ENCODE results near the gene COMT.

The COMT gene

DNA sequence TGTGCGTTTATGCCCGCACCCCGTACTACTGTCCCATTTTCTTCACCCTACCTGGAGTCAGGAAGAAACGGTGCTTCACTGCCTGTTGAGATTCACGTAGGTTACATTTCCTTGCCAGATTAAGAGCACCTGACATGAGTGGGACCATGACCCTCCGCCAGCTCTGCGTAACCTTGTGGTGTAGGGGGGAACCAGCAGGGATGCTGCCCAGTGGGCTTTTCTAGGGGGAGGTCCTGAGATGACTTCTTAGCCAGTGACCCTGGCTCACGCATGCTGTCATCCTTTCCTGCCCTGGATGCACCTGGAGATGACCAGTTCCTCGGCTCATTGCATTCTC lies 76.0 kb downstream of the COMT start:
- Histone ChIP-seq H3K4me2 (peak overlapping the region; percentile 88; the same call in 1 of the 2 replicates), H3K27ac (no peak overlapping the region), H2AFZ (ENCODE audit: low read depth) (no peak overlapping the region), H3K27me3 (ENCODE audit: insufficient read depth, low read depth) (peaks cover 29% of the 10 kb centered on the region), H3K9ac (no peak overlapping the region), H3K4me3 (IDR thresholded peaks at IDR 0.05; ENCODE audit: insufficient read depth, low read depth, low read length) (no peak overlapping the region), H3K4me1 (ENCODE audit: low read depth, poor library complexity, severe bottlenecking) (peaks cover 15% of the 10 kb centered on the region), H4K20me1 (ENCODE audit: insufficient read depth) (no peaks in the 10 kb centered on the region), H3K79me2 (ENCODE audit: insufficient read depth, low read depth) (peaks cover 11% of the 10 kb centered on the region; the same call in 1 of the 2 replicates), H3K36me3 (ENCODE audit: insufficient read depth) (no peaks in the 10 kb centered on the region)
- TF ChIP-seq, protein P1, sequence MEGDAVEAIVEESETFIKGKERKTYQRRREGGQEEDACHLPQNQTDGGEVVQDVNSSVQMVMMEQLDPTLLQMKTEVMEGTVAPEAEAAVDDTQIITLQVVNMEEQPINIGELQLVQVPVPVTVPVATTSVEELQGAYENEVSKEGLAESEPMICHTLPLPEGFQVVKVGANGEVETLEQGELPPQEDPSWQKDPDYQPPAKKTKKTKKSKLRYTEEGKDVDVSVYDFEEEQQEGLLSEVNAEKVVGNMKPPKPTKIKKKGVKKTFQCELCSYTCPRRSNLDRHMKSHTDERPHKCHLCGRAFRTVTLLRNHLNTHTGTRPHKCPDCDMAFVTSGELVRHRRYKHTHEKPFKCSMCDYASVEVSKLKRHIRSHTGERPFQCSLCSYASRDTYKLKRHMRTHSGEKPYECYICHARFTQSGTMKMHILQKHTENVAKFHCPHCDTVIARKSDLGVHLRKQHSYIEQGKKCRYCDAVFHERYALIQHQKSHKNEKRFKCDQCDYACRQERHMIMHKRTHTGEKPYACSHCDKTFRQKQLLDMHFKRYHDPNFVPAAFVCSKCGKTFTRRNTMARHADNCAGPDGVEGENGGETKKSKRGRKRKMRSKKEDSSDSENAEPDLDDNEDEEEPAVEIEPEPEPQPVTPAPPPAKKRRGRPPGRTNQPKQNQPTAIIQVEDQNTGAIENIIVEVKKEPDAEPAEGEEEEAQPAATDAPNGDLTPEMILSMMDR (conservative IDR thresholded peaks at IDR 0.05; ENCODE audit: low read depth, low read length): no peak

DNA sequence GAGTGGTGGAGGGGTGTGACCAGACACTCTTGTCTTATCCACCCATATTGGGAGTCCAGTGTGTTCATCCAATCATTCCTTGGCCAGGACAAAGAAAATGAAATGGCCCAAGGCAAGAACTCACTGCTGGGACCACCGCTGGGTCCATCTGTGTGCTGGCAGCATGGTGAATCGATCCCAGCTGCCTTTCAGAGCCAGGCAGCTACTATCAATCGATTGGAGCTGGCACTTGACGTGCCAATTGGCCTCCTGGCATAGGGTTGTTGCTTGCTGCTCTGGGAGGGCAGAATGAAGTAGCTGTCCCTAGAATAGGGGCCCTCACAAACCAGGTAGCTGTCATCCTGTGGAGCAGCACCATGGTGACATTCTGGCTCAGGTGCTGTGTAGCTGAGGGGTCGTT lies 76.4 kb downstream of the COMT start:
- TF ChIP-seq, protein P1 (conservative IDR thresholded peaks at IDR 0.05; ENCODE audit: low read depth, low read length): no peak
- H3K27me3 ChIP-seq (ENCODE audit: insufficient read depth, low read depth): peaks cover 29% of the 10 kb centered on the region
- H3K4me1 ChIP-seq (ENCODE audit: low read depth, poor library complexity, severe bottlenecking): peaks cover 15% of the 10 kb centered on the region
- no peak overlapping the region for H3K27ac ChIP-seq
- H3K9ac ChIP-seq: no peak overlapping the region
- no peak overlapping the region for H2AFZ ChIP-seq (ENCODE audit: low read depth)
- H3K79me2 ChIP-seq (ENCODE audit: insufficient read depth, low read depth): peaks cover 11% of the 10 kb centered on the region; the same call in 1 of the 2 replicates
- H4K20me1 ChIP-seq (ENCODE audit: insufficient read depth): no peaks in the 10 kb centered on the region
- H3K36me3 ChIP-seq (ENCODE audit: insufficient read depth): no peaks in the 10 kb centered on the region
- no peak overlapping the region for H3K4me3 ChIP-seq (IDR thresholded peaks at IDR 0.05; ENCODE audit: insufficient read depth, low read depth, low read length)
- H3K4me2 ChIP-seq: no peak overlapping the region

Measured in KMS-11 (cell line).